ENCODE results near the gene CRTC2.

DNA sequence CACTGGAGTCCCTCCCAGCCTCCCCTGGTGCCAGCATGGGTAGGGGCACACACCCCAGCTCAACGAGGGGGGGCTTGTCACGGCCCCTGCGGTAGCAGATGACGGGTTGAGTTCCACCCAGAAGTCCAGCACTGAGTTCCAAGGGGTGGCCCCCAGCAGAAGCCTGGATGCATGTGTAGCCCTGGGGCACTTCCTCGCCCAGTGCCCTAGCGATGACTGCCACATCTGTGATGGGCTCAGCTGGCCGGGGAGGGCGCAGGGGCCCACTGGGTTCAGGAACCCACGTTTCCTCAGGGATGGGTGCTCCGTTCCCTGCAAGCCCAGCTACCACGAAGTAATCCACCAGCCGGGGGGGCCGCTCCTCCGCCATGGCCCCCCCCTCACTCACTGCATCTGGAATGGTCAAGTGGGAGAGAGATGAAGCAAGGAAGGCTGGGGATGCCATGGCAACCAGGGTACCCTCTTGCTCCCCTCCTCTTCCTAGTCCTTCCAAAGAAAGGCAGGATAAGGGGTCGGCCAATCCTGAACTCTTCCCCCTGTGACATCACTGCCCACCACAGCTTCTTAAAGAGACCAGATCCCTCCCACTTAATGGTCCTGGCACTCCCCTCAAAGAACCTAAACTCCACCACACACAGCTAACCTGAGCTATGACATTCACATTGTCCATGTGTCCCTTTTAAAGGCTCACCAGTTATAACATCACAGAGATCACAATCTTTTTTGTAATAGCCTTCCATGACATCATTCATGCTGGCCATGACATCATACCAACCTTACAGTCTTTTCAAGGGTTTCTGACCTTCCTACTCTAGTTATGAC is 14.2 kb downstream of the CRTC2 start:
- TF ChIP-seq CTCF (IDR thresholded peaks at IDR 0.05; ENCODE audit: borderline replicate concordance, extremely low read depth, low read length, poor library complexity, severe bottlenecking): no peak
- TF ChIP-seq EZH2 (IDR thresholded peaks at IDR 0.05; ENCODE audit: borderline replicate concordance, low read depth, low read length, severe bottlenecking): no peak
